ENCODE results near the gene PDXP. TPM values are rescaled to one million over a fixed set of nuclear protein-coding genes. Genes with fewer than 3 reads are reported as not detected.

The PDXP gene
- total and polyA plus RNA-seq, 7 donors, result 7.5 to 51.1 (median 12.8) TPM

GRCh38 chr22:37619991-37620390 lies 38.5 kb upstream of the PDXP start:
- Histone ChIP-seq H3K36me3 (peaks cover 6 to 80% (median 22%) of the 10 kb centered on the region in 4 donors), H3K4me1 (peaks cover 0 to 19% (median 12%) of the 10 kb centered on the region in 4 donors), H3K27me3 (no peaks in the 10 kb centered on the region), H3K27ac (no peak overlapping the region), H3K9me3 (no peaks in the 10 kb centered on the region), H3K4me3 (no peak overlapping the region)
- no peak for TF ChIP-seq POLR2AphosphoS5 (IDR thresholded peaks at IDR 0.05)
- TF ChIP-seq, protein P1, sequence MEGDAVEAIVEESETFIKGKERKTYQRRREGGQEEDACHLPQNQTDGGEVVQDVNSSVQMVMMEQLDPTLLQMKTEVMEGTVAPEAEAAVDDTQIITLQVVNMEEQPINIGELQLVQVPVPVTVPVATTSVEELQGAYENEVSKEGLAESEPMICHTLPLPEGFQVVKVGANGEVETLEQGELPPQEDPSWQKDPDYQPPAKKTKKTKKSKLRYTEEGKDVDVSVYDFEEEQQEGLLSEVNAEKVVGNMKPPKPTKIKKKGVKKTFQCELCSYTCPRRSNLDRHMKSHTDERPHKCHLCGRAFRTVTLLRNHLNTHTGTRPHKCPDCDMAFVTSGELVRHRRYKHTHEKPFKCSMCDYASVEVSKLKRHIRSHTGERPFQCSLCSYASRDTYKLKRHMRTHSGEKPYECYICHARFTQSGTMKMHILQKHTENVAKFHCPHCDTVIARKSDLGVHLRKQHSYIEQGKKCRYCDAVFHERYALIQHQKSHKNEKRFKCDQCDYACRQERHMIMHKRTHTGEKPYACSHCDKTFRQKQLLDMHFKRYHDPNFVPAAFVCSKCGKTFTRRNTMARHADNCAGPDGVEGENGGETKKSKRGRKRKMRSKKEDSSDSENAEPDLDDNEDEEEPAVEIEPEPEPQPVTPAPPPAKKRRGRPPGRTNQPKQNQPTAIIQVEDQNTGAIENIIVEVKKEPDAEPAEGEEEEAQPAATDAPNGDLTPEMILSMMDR (IDR thresholded peaks at IDR 0.05), result no peak
- DNase-seq, result peak; percentile 64
- 91 to 93% methylated on average over 7 of the region's 7 CpGs for WGBS, 2 donors
- intact Hi-C loops (cut with DNase I), result loop anchor here (5.0 to 10.0 kb wide), 2 partner anchors 132 to 335 kb away; partner anchors contain the start of genes C22orf23 and POLR2F

GRCh38 chr22:37621352-37621860 lies 37.1 kb upstream of the PDXP start:
- WGBS, 2 donors, result 91% methylated on average over 12 of the region's 12 CpGs
- intact Hi-C loops (cut with DNase I), result loop anchor here (5.0 to 10.0 kb wide), 2 partner anchors 131 to 333 kb away; partner anchors contain the start of genes C22orf23 and POLR2F
- H3K4me1 ChIP-seq, result peaks cover 0 to 33% (median 23%) of the 10 kb centered on the region in 4 donors
- TF ChIP-seq, protein P1 (IDR thresholded peaks at IDR 0.05), result no peak
- no peak for TF ChIP-seq POLR2AphosphoS5 (IDR thresholded peaks at IDR 0.05)
- TF ChIP-seq EP300 (IDR thresholded peaks at IDR 0.05), result no peak
- TF ChIP-seq POLR2A (IDR thresholded peaks at IDR 0.05), result no peak
- H3K36me3 ChIP-seq, result peaks cover 6 to 67% (median 20%) of the 10 kb centered on the region in 4 donors
- DNase-seq, result peak; percentile 63
- no peaks in the 10 kb centered on the region for H3K27me3 ChIP-seq
- H3K9me3 ChIP-seq, result no peaks in the 10 kb centered on the region
- H3K4me3 ChIP-seq, result no peak overlapping the region
- no peak overlapping the region for H3K27ac ChIP-seq

DNA sequence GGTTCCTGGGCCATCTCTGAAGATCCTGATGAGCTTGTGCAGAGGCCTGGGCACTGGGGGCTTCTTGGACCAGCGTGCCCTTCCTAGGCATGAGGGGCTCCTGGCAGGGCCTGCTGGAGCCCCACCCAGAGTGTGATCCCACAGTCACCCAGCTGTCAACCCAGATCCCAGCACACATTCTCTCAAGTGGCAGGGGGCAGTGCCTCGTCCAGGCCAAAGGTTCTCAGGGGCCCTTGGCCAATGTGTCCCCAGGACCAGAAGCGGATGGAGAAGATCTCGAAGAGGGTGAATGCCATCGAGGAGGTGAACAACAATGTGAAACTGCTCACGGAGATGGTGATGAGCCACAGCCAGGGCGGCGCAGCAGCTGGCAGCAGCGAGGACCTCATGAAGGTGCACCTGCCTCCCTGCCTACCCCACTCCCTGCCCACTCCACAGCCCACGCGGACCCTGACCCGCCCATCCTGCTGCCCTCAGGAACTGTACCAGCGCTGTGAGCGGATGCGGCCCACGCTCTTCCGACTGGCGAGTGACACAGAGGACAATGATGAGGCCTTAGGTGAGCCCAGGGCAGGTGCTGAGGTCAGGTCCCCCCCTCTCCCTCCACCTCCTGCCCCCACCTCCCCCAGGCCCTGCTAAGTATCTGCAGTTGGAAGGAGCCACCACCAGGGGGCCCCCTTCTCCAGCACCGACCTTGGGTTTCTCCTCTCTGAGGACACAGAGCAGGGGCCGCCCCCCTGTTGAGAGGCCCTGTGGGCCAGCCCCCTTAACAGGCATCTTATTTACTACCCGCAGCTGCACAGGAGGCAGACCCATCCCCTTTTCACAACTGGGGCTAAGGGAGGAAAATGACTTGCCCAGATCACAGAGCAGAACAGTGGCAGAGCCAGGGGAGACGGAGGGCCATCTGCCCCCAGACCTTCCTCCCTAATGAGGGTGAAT lies 35.2 kb upstream of the PDXP start:
- TF ChIP-seq, protein P1 (IDR thresholded peaks at IDR 0.05), result peak; percentile 51 to 99 (median 65)
- TF ChIP-seq EP300 (IDR thresholded peaks at IDR 0.05) (no peak), POLR2AphosphoS5 (IDR thresholded peaks at IDR 0.05) (no peak), POLR2A (IDR thresholded peaks at IDR 0.05) (no peak)
- Histone ChIP-seq H3K9me3 (no peaks in the 10 kb centered on the region), H3K4me1 (peaks cover 0 to 50% (median 38%) of the 10 kb centered on the region in 4 donors), H3K27me3 (no peaks in the 10 kb centered on the region), H3K4me3 (no peak overlapping the region), H3K27ac (peak overlapping the region in 3 of 4 donors; percentile 82 to 92 (median 91)), H3K36me3 (peaks cover 0 to 51% (median 12%) of the 10 kb centered on the region in 4 donors)
- 51 to 61% methylated on average over 22 of the region's 22 CpGs for WGBS, 2 donors
- intact Hi-C loops (cut with DNase I), result loop anchor here (2.0 to 10.0 kb wide), 3 partner anchors 57 to 331 kb away; partner anchors contain the start of genes C22orf23 and POLR2F
- DNase-seq, result peak; percentile 85

GRCh38 chr22:37624017-37624365 lies 34.5 kb upstream of the PDXP start:
- H3K27ac ChIP-seq, result peak overlapping the region in 3 of 4 donors; percentile 82 to 92 (median 91)
- DNase-seq, result no peak
- H3K4me1 ChIP-seq, result peaks cover 0 to 50% (median 38%) of the 10 kb centered on the region in 4 donors
- peaks cover 0 to 51% (median 6%) of the 10 kb centered on the region in 4 donors for H3K36me3 ChIP-seq
- no peaks in the 10 kb centered on the region for H3K27me3 ChIP-seq
- no peaks in the 10 kb centered on the region for H3K9me3 ChIP-seq
- no peak overlapping the region for H3K4me3 ChIP-seq
- intact Hi-C loops (cut with DNase I), result loop anchor here (2.0 to 10.0 kb wide), 3 partner anchors 57 to 331 kb away; partner anchors contain the start of genes C22orf23 and POLR2F
- no peak for TF ChIP-seq EP300 (IDR thresholded peaks at IDR 0.05)
- peak in 1 of 4 donors; percentile 14 for TF ChIP-seq POLR2AphosphoS5 (IDR thresholded peaks at IDR 0.05)
- 18 to 65% methylated on average over 6 of the region's 6 CpGs for WGBS, 2 donors

GRCh38 chr22:37624876-37625275 lies 33.6 kb upstream of the PDXP start:
- WGBS, 2 donors, result 89% methylated on average over 7 of the region's 7 CpGs

More at GRCh38 chr22:37624876-37625275, 33.6 kb upstream of the PDXP start:
- no peak for DNase-seq
- Histone ChIP-seq H3K27ac (peak overlapping the region; percentile 66 to 92 (median 86)), H3K4me3 (no peak overlapping the region), H3K4me1 (peaks cover 0 to 50% (median 38%) of the 10 kb centered on the region in 4 donors), H3K36me3 (peaks cover under 1 to 51% (median 11%) of the 10 kb centered on the region in 4 donors), H3K27me3 (no peaks in the 10 kb centered on the region), H3K9me3 (no peaks in the 10 kb centered on the region)
- TF ChIP-seq POLR2A (IDR thresholded peaks at IDR 0.05), result no peak
- TF ChIP-seq, protein P1 (IDR thresholded peaks at IDR 0.05), result no peak
- TF ChIP-seq EP300 (IDR thresholded peaks at IDR 0.05), result no peak
- intact Hi-C loops (cut with DNase I), result loop anchor here (2.0 to 10.0 kb wide), 4 partner anchors 56 to 330 kb away; partner anchors contain the start of genes C22orf23 and POLR2F

Data from sigmoid colon (tissue), 7 donors.